HepG2 (cell line): Measurements from ENCODE around the gene TET3. TPM values are rescaled to one million over a fixed set of nuclear protein-coding genes. Genes with fewer than 3 reads are reported as not detected.

Source experiments
- ATAC-seq: fragments of 200-7000 bp; cut with Tn5 transposase; 3 replicates; pipeline ENCODE4 v1.9.1; 2020; ENCODE audit warnings: mild to moderate bottlenecking, moderate library complexity
- BruUV-seq: library from RNA; stranded (reverse); fragments of 400-500 nt; replicated peaks from 2 replicates; lab custom pipeline; 2021; lab: Mats Ljungman, UMichigan
- CTCF ChIA-PET: fragments of 300-600 bp; formaldehyde crosslinking; extraction: SDS; loops from one replicate; lab custom pipeline; 2021; ENCODE audit warnings: low total read pairs, inconsistent platforms, low intra/inter-chr PET ratio; lab: Yijun Ruan, JAX
- POLR2A ChIA-PET: fragments of 350-600 bp; sonication (Branson Sonifier 250); formaldehyde crosslinking; loops from one replicate; lab custom pipeline; 2020; ENCODE audit warnings: antibody characterized with exemption, inconsistent platforms; lab: Yijun Ruan, JAX
- DNase-seq: peaks from one replicate; pipeline ENCODE4 v3.0.0-alpha.2; 2015; ENCODE audit warnings: low spot score
- FAIRE-seq: peaks from 3 replicates; lab custom pipeline; 2011; peaks lifted over from hg19 to GRCh38; lab: Jason Lieb, UNC
- H2AFZ ChIP-seq: one replicate; pipeline ENCODE4 v1.6.1; 2011; ENCODE audit warnings: low read length, inconsistent platforms
- H3K27ac ChIP-seq: fragments of 300-600 bp; 3 replicates; pipeline ENCODE4 v1.8.0; 2011; ENCODE audit warnings: mixed run types, mild to moderate bottlenecking, mixed read lengths, low read length, inconsistent platforms; ENCODE audit not compliant: insufficient read depth; ENCODE audit errors: extremely low read length
- H3K27me3 ChIP-seq, 2 experiments: fragments of 200-600 bp in 1 of 2; 2 replicates in 1 of 2; 3 replicates in 1 of 2; pipeline versions ENCODE4 v1.6.0 to v1.8.0; 2011; ENCODE audit warnings: low read length in 2 of 2, mild to moderate bottlenecking in 2 of 2, moderate library complexity in 2 of 2, inconsistent platforms in 1 of 2; ENCODE audit not compliant: insufficient read depth in 2 of 2, control insufficient read depth in 1 of 2
- H3K36me3 ChIP-seq, 2 experiments: fragments of 200-600 bp in 1 of 2; replicated peaks in 1 of 2; 2 replicates in 1 of 2; 3 replicates in 1 of 2; pipeline versions ENCODE4 v1.5.1 to v1.8.0; 2011; ENCODE audit warnings: low read length in 2 of 2, inconsistent platforms in 1 of 2; ENCODE audit not compliant: insufficient read depth in 2 of 2, control insufficient read depth in 1 of 2
- H3K4me1 ChIP-seq: 2 replicates; pipeline ENCODE4 v1.5.1; 2012; ENCODE audit warnings: low read length, inconsistent platforms; ENCODE audit not compliant: insufficient read depth
- H3K4me2 ChIP-seq: 2 replicates; pipeline ENCODE4 v1.6.0; 2011; ENCODE audit warnings: low read depth, low read length, inconsistent platforms
- H3K4me3 ChIP-seq, 3 experiments: fragments of 200-600 bp in 1 of 3; sonication (generic), shearing (Covaris generic) in 1 of 3; replicated peaks in 1 of 3; 2 replicates each; pipeline ENCODE4 v1.5.1; 2011 to 2016; ENCODE audit warnings: low read length in 3 of 3, inconsistent platforms in 2 of 3, low read depth in 2 of 3, mild to moderate bottlenecking in 2 of 3, control low read depth in 1 of 3, mixed read lengths in 1 of 3; ENCODE audit not compliant: insufficient read depth in 1 of 3
- H3K79me2 ChIP-seq: one replicate; pipeline ENCODE4 v1.6.1; 2011; ENCODE audit warnings: low read length, inconsistent platforms; ENCODE audit not compliant: insufficient read depth
- H3K9ac ChIP-seq: 2 replicates; pipeline ENCODE4 v1.6.0; 2011; ENCODE audit warnings: mild to moderate bottlenecking, low read depth, low read length, inconsistent platforms; ENCODE audit not compliant: insufficient read depth
- H3K9me3 ChIP-seq: 2 replicates; pipeline ENCODE4 v1.5.1; 2012; ENCODE audit warnings: mild to moderate bottlenecking, low read length
- H4K20me1 ChIP-seq: 2 replicates; pipeline ENCODE4 v1.6.0; 2011; ENCODE audit warnings: inconsistent platforms, mild to moderate bottlenecking, low read length, moderate library complexity; ENCODE audit not compliant: insufficient read depth
- HNRNPK ChIP-seq: fragments of 200-400 bp; formaldehyde crosslinking; IDR thresholded peaks from 2 replicates; pipeline ENCODE4 v1.6.1; 2018; ENCODE audit warnings: low read length, low read depth, moderate library complexity, mild to moderate bottlenecking; ENCODE audit not compliant: poor library complexity, severe bottlenecking
- MLX ChIP-seq: IDR thresholded peaks from 2 replicates; pipeline ENCODE4 v1.6.1; 2016
- ZNF280D ChIP-seq: sonication (generic); formaldehyde crosslinking; IDR thresholded peaks from 2 replicates; pipeline ENCODE4 v1.5.1; 2020; ENCODE audit warnings: mild to moderate bottlenecking, missing genetic modification reagents
- ZNF543 ChIP-seq: sonication (generic); formaldehyde crosslinking; IDR thresholded peaks from 2 replicates; pipeline ENCODE4 v1.4.0; 2020; ENCODE audit warnings: mild to moderate bottlenecking, missing genetic modification reagents
- WGBS: methylation state at CpG from one replicate; pipeline ENCODE4 v1.1.6; 2017; ENCODE audit warnings: low lambda C conversion rate; 5-methylcytosine and 5-hydroxymethylcytosine counted together
- in situ Hi-C: cut with HindIII; loops from 2 replicates; pipeline ENCODE4 v1.10.0; 2017; ENCODE audit warnings: low pct_unique_long_range_greater_than_20kb; ENCODE audit not compliant: extremely low pct_ligation_motif_present
- intact Hi-C: fragments of 100-400 bp; cut with micrococcal nuclease; formaldehyde crosslinking; loops from one replicate; pipeline ENCODE4 v1.10.0; 2022; ENCODE audit not compliant: unreplicated experiment
- polyA plus RNA-seq, 8 experiments: library from polyadenylated mRNA; depleted of rRNA in 3 of 8; stranded (reverse) in 7 of 8; unstranded in 1 of 8; fragments of >200 nt; fragmentation: Illumina TruSeq in 4 of 8; extraction: Trizol in 4 of 8; gene quantifications; 2 replicates each; pipeline versions ENCODE4 v1.2.1 to v1.2.3, GENCODE V29; 2011 to 2016; ENCODE audit warnings: low read depth in 4 of 8, missing spikeins in 1 of 8, mixed read lengths in 1 of 8; ENCODE audit not compliant: insufficient read depth in 1 of 8
- total RNA-seq, 5 experiments: library from RNA; depleted of rRNA; stranded (reverse); fragments of >200 nt; fragmentation: Illumina TruSeq; extraction: Trizol; gene quantifications; 2 replicates each; pipeline ENCODE4 v1.2.3, GENCODE V29; 2016; ENCODE audit warnings: low read depth in 1 of 5

The TET3 gene
- total and polyA plus RNA-seq, 2 of the 13 experiments (the other 11 are each of a cell fraction or from before 2014, with no cell fraction given): 4.3 to 6.8 TPM

- H3K79me2 ChIP-seq: no peaks in the 10 kb centered on the region
- H2AFZ ChIP-seq: no peak overlapping the region
- intact Hi-C loops: no loop called here
- H3K4me2 ChIP-seq: no peak overlapping the region
- ATAC-seq (no peak), FAIRE-seq (no peak), DNase-seq (no peak)
- no peak overlapping the region for H3K4me3 ChIP-seq
- 56% methylated on average over 5 of the region's 5 CpGs for WGBS
- H3K9ac ChIP-seq: no peak overlapping the region
- CTCF ChIA-PET: no interaction called here
- no peaks in the 10 kb centered on the region for H4K20me1 ChIP-seq
- H3K36me3 ChIP-seq: peaks cover 0 to 19% of the 10 kb centered on the region in 2 experiments; a peak in 4 of 5 replicates
- H3K27ac ChIP-seq: no peak overlapping the region
- H3K9me3 ChIP-seq: peaks cover 6% of the 10 kb centered on the region; the same call in 1 of the 2 replicates
- in situ Hi-C loops: no loop called here
- H3K4me1 ChIP-seq: peaks cover 26% of the 10 kb centered on the region
- no TSS peak for BruUV-seq
- POLR2A ChIA-PET: no interaction called here
- no peaks in the 10 kb centered on the region; a peak in 1 of 5 replicates for H3K27me3 ChIP-seq
- TF ChIP-seq HNRNPK: no peak
- no peak for TF ChIP-seq MLX
- 0 out of 2 replicates have a peak, but pooled peaks have one; percentile 42 for TF ChIP-seq ZNF543 (CRISPR knock-in tag)
- TF ChIP-seq ZNF280D (CRISPR knock-in tag): peak; percentile 61; the same call in 1 of the 2 replicates
These were observed 21.9 kb upstream of the TET3 start for GRCh38 chr2:73962798-73963197.
